Liver (tissue), 9 donors: Measurements from ENCODE around the gene TGIF1. TPM values are rescaled to one million over a fixed set of nuclear protein-coding genes. Genes with fewer than 3 reads are reported as not detected.

Experiments
- DNase-seq: peaks from one replicate; pipeline ENCODE4 v3.0.0-alpha.2; 2017; ENCODE audit warnings: low spot score
- H3K27ac ChIP-seq, 2 donors: one replicate each; pipeline ENCODE4 v1.7.0; 2013; ENCODE audit warnings: inconsistent platforms in 2 of 2, low read length in 2 of 2, control low read depth in 1 of 2, low read depth in 1 of 2, mild to moderate bottlenecking in 1 of 2
- H3K27me3 ChIP-seq, 4 donors: one replicate each; pipeline versions ENCODE4 v1.6.1 to v1.7.0; 2013; ENCODE audit warnings: low read length in 3 of 4, inconsistent platforms in 1 of 4, mild to moderate bottlenecking in 1 of 4, moderate library complexity in 1 of 4; ENCODE audit not compliant: control insufficient read depth in 4 of 4, insufficient read depth in 4 of 4
- H3K36me3 ChIP-seq, 4 donors: one replicate each; pipeline versions ENCODE4 v1.6.1 to v1.7.0; 2013; ENCODE audit warnings: low read length in 3 of 4, mild to moderate bottlenecking in 3 of 4, low read depth in 1 of 4, moderate library complexity in 1 of 4; ENCODE audit not compliant: control insufficient read depth in 4 of 4, insufficient read depth in 3 of 4
- H3K4me1 ChIP-seq, 4 donors: one replicate each; pipeline versions ENCODE4 v1.6.1 to v1.7.0; 2013; ENCODE audit warnings: low read length in 3 of 4, mild to moderate bottlenecking in 3 of 4, moderate library complexity in 1 of 4; ENCODE audit not compliant: control insufficient read depth in 4 of 4, insufficient read depth in 4 of 4
- H3K4me3 ChIP-seq, 3 donors: one replicate each; pipeline versions ENCODE4 v1.6.1 to v1.7.0; 2013; ENCODE audit warnings: low read length in 3 of 3, control low read depth in 1 of 3, low read depth in 1 of 3, mild to moderate bottlenecking in 1 of 3
- H3K9ac ChIP-seq, 2 donors: one replicate each; pipeline ENCODE4 v1.7.0; 2013; ENCODE audit warnings: low read length in 2 of 2, mild to moderate bottlenecking in 2 of 2, moderate library complexity in 2 of 2, control low read depth in 1 of 2, low read depth in 1 of 2
- H3K9me3 ChIP-seq, 4 donors: one replicate each; pipeline versions ENCODE4 v1.6.1 to v1.7.0; 2013; ENCODE audit warnings: low read length in 3 of 4; ENCODE audit not compliant: control insufficient read depth in 4 of 4
- EGR1 ChIP-seq, 2 donors: IDR thresholded peaks; 2 replicates each; pipeline ENCODE4 v1.6.1; 2016 to 2018; ENCODE audit warnings: antibody characterized with exemption in 2 of 2, low read depth in 2 of 2
- FOXA1 ChIP-seq: IDR thresholded peaks from 2 replicates; pipeline ENCODE4 v1.6.1; 2016; ENCODE audit warnings: antibody characterized with exemption
- FOXA2 ChIP-seq: IDR thresholded peaks from 2 replicates; pipeline ENCODE4 v1.6.1; 2016; ENCODE audit warnings: antibody characterized with exemption
- HNF4G ChIP-seq: IDR thresholded peaks from 2 replicates; pipeline ENCODE4 v1.6.1; 2016; ENCODE audit warnings: antibody characterized with exemption
- NR2F2 ChIP-seq: IDR thresholded peaks from 2 replicates; pipeline ENCODE4 v1.6.1; 2016; ENCODE audit warnings: antibody characterized with exemption
- RAD21 ChIP-seq, 2 donors: IDR thresholded peaks; 2 replicates each; pipeline ENCODE4 v1.6.1; 2016; ENCODE audit warnings: antibody characterized with exemption in 2 of 2, mild to moderate bottlenecking in 2 of 2
- REST ChIP-seq: IDR thresholded peaks from 2 replicates; pipeline ENCODE4 v1.6.1; 2016; ENCODE audit warnings: antibody characterized with exemption, mild to moderate bottlenecking
- SP1 ChIP-seq: IDR thresholded peaks from 2 replicates; pipeline ENCODE4 v1.6.1; 2018; ENCODE audit warnings: antibody characterized with exemption, mild to moderate bottlenecking
- TAF1 ChIP-seq: conservative IDR thresholded peaks from 2 replicates; pipeline ENCODE4 v1.6.1; 2016; ENCODE audit warnings: antibody characterized with exemption, mild to moderate bottlenecking
- YY1 ChIP-seq: IDR thresholded peaks from 2 replicates; pipeline ENCODE4 v1.6.1; 2016; ENCODE audit warnings: antibody characterized with exemption, mild to moderate bottlenecking
- WGBS: extraction: QIAGEN DNeasy Blood & Tissue Kit; methylation state at CpG from one replicate; pipeline ENCODE4 v1.1.7; 2013; 5-methylcytosine and 5-hydroxymethylcytosine counted together
- polyA plus RNA-seq, 2 donors: library from polyadenylated mRNA; stranded (reverse) in 1 of 2; unstranded in 1 of 2; fragments of 200-250 nt in 1 of 2; fragments of >200 nt in 1 of 2; fragmentation: Nextera tagmentation in 1 of 2; extraction: Ambion mirVana in 1 of 2; gene quantifications; one replicate each; pipeline versions ENCODE4 v1.2.1 to v1.2.3, GENCODE V29; 2013 to 2015
- total RNA-seq, 2 donors: library from RNA; depleted of rRNA; stranded (reverse); fragments of >200 nt; gene quantifications; one replicate each; pipeline ENCODE4 v1.2.3, GENCODE V29; 2014
- TF ChIP-seq, protein P1 (sequence below): IDR thresholded peaks from 2 replicates; pipeline ENCODE4 v1.6.1; 2016; ENCODE audit warnings: antibody characterized with exemption
- TF ChIP-seq, protein P2 (sequence below): fragments of 150-350 bp; IDR thresholded peaks from 2 replicates; pipeline ENCODE4 v1.5.1; 2017; ENCODE audit warnings: improper control_type of control experiment, low read depth, low read length; ENCODE audit not compliant: missing input control
- donor health status: healthy.
- donor health status: healthy.
- donor health status: healthy.
- donor health status: healthy.
- donor health status: healthy.

Gene TGIF1
- total and polyA plus RNA-seq, 4 donors = 13.1 to 26.4 (median 18.4) TPM

GRCh38 chr18:3420919-3421279 lies 29.1 kb upstream of the TGIF1 start:
- no peak overlapping the region for H3K4me3 ChIP-seq
- H3K9ac ChIP-seq = no peak overlapping the region
- H3K9me3 ChIP-seq = no peaks in the 10 kb centered on the region
- 94% methylated on average over 2 of the region's 2 CpGs for WGBS
- H3K27me3 ChIP-seq = no peaks in the 10 kb centered on the region
- TF ChIP-seq FOXA2 = no peak
- TF ChIP-seq FOXA1 = no peak
- TF ChIP-seq RAD21 (IDR thresholded peaks at IDR 0.05) = no peak
- TF ChIP-seq, protein P1, sequence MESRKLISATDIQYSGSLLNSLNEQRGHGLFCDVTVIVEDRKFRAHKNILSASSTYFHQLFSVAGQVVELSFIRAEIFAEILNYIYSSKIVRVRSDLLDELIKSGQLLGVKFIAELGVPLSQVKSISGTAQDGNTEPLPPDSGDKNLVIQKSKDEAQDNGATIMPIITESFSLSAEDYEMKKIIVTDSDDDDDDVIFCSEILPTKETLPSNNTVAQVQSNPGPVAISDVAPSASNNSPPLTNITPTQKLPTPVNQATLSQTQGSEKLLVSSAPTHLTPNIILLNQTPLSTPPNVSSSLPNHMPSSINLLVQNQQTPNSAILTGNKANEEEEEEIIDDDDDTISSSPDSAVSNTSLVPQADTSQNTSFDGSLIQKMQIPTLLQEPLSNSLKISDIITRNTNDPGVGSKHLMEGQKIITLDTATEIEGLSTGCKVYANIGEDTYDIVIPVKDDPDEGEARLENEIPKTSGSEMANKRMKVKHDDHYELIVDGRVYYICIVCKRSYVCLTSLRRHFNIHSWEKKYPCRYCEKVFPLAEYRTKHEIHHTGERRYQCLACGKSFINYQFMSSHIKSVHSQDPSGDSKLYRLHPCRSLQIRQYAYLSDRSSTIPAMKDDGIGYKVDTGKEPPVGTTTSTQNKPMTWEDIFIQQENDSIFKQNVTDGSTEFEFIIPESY = no peak
- TF ChIP-seq, protein P2, sequence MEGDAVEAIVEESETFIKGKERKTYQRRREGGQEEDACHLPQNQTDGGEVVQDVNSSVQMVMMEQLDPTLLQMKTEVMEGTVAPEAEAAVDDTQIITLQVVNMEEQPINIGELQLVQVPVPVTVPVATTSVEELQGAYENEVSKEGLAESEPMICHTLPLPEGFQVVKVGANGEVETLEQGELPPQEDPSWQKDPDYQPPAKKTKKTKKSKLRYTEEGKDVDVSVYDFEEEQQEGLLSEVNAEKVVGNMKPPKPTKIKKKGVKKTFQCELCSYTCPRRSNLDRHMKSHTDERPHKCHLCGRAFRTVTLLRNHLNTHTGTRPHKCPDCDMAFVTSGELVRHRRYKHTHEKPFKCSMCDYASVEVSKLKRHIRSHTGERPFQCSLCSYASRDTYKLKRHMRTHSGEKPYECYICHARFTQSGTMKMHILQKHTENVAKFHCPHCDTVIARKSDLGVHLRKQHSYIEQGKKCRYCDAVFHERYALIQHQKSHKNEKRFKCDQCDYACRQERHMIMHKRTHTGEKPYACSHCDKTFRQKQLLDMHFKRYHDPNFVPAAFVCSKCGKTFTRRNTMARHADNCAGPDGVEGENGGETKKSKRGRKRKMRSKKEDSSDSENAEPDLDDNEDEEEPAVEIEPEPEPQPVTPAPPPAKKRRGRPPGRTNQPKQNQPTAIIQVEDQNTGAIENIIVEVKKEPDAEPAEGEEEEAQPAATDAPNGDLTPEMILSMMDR = no peak
- no peak for TF ChIP-seq SP1
- no peak overlapping the region for H3K27ac ChIP-seq
- no peaks in the 10 kb centered on the region for H3K36me3 ChIP-seq
- DNase-seq = no peak
- no peaks in the 10 kb centered on the region for H3K4me1 ChIP-seq

DNA sequence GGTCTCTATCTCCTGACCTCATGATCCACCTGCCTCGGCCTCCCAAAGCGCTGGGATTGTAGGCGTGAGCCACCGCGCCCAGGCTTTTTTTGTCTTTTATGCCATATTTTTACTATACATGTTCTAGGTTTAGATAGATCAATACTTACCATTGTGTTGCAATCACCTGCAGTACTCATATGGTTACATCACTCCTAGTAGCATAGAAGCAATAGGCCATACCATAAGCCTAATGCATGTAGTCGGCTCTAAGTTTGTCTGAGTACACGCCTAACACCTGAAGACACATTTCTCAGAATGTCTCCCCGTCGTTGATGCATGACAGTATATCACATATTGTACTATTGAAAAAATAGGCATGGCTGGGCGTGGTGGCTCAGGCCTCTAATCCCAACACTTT lies 27.1 kb upstream of the TGIF1 start:
- Histone ChIP-seq H3K4me3 (no peak overlapping the region), H3K27me3 (no peaks in the 10 kb centered on the region), H3K27ac (no peak overlapping the region), H3K36me3 (no peaks in the 10 kb centered on the region), H3K9me3 (no peaks in the 10 kb centered on the region), H3K4me1 (no peaks in the 10 kb centered on the region), H3K9ac (no peak overlapping the region)
- WGBS = 98% methylated on average over 10 of the region's 10 CpGs
- TF ChIP-seq EGR1 (IDR thresholded peaks at IDR 0.05; ENCODE audit: low read depth in 2 of 2) (no peak), NR2F2 (no peak), HNF4G (no peak), TAF1 (no peak), RAD21 (IDR thresholded peaks at IDR 0.05) (no peak), YY1 (no peak), REST (no peak)
- TF ChIP-seq, protein P1 = no peak
- DNase-seq = no peak
